ENCODE results near the gene ARHGAP9. TPM values are rescaled to one million over a fixed set of nuclear protein-coding genes. Genes with fewer than 3 reads are reported as not detected.

The ARHGAP9 gene
- total and polyA plus RNA-seq, 2 of the 8 experiments (the other 6 are each of a cell fraction or from before 2014, with no cell fraction given), result 3.2 to 6.0 TPM

DNA sequence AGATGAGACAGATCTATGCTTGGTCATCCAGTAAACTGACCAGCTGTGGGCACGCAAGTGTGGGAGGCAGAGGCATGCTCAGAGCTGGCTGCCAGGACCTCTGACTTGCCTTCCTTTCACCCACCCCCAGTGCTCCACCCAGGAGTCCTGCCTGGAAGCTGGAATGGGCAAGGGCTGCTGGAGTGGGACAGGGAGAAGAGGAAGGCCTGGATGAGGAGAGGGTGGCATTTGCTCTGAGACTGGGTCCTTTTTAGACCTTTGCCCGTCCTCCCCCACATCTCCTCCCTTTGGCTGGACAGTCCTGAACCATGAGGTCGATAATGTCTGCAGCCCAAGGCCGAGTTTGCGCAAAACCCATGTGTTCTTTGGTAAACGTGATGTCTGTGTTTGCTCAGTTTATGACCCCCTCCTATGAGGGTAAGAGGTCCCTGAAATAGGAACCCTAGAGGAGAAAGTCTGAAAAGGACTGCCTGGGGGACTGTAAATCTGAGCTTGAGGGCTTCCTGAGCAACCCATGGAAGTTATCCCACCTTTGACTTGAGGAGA lies 28.4 kb downstream of the ARHGAP9 start:
- H3K4me2 ChIP-seq (ENCODE audit: insufficient read depth in 1 of 2, low read depth in 2 of 2, low read length in 2 of 2), result no peak overlapping the region

More for the DNA sequence above, 28.4 kb downstream of the ARHGAP9 start:
- Histone ChIP-seq H3K23ac (ENCODE audit: insufficient read length) (no peak overlapping the region), H2BK5ac (ENCODE audit: low read depth, low read length) (no peak overlapping the region), H4K20me1 (replicated peaks in 1 of 2; ENCODE audit: control insufficient read depth in 1 of 2, insufficient read depth in 2 of 2, low read length in 2 of 2) (no peaks in the 10 kb centered on the region), H3K4me1 (replicated peaks in 1 of 4; ENCODE audit: control insufficient read depth in 3 of 4, insufficient read depth in 4 of 4, low read length in 3 of 4) (peaks cover 0 to 23% (median 13%) of the 10 kb centered on the region in 4 experiments; a peak in 6 of 7 replicates), H3K36me3 (ENCODE audit: control insufficient read depth in 2 of 4, insufficient read depth in 4 of 4, low read length in 3 of 4) (no peaks in the 10 kb centered on the region), H2BK120ac (replicated peaks; ENCODE audit: low read depth, low read length) (no peak overlapping the region), H3K9ac (replicated peaks in 1 of 4; ENCODE audit: extremely low read depth in 1 of 4, low read depth in 3 of 4, low read length in 3 of 4) (no peak overlapping the region), H2BK12ac (ENCODE audit: low read depth, low read length) (no peak overlapping the region; the same call in 1 of the 2 replicates), H3K27ac (ENCODE audit: low read depth, low read length) (no peak overlapping the region), H4K91ac (replicated peaks; ENCODE audit: insufficient read length, low read length) (no peak overlapping the region), H3K4me3 (ENCODE audit: extremely low read depth in 1 of 4, insufficient read depth in 2 of 4, low read depth in 3 of 4, low read length in 4 of 4) (no peak overlapping the region), H2BK15ac (ENCODE audit: low read length) (no peak overlapping the region), H3K9me3 (ENCODE audit: insufficient read depth in 2 of 2, low read depth in 1 of 2, low read length in 1 of 2) (no peaks in the 10 kb centered on the region), H4K5ac (ENCODE audit: insufficient read length, low read depth, low read length) (no peak overlapping the region), H2AFZ (ENCODE audit: low read length) (no peak overlapping the region), H3K23me2 (ENCODE audit: low read depth, low read length) (peaks cover 9% of the 10 kb centered on the region), H3K18ac (ENCODE audit: extremely low read depth, low read length) (no peak overlapping the region), H3K79me1 (ENCODE audit: low read depth, low read length) (no peaks in the 10 kb centered on the region), H3K79me2 (ENCODE audit: control insufficient read depth in 1 of 2, insufficient read depth in 2 of 2, low read length in 2 of 2) (no peaks in the 10 kb centered on the region; a peak in 1 of 4 replicates), H3K27me3 (replicated peaks in 1 of 4; ENCODE audit: control insufficient read depth in 3 of 4, extremely low read depth in 1 of 4, insufficient read depth in 3 of 4, low read length in 3 of 4) (no peaks in the 10 kb centered on the region), H2BK20ac (ENCODE audit: low read length) (no peak overlapping the region), H4K8ac (ENCODE audit: extremely low read depth, insufficient read depth, low read length) (no peak overlapping the region), H2AK5ac (ENCODE audit: low read depth, low read length) (no peak overlapping the region), H3K56ac (replicated peaks; ENCODE audit: insufficient read length, low read depth, low read length) (no peak overlapping the region), H3K14ac (ENCODE audit: insufficient read length) (no peak overlapping the region), H3K4ac (replicated peaks; ENCODE audit: insufficient read length, low read depth, low read length) (no peak overlapping the region)
- ChIA-PET CTCF (ENCODE audit: partially characterized antibody) (interaction anchor here (0.5 to 18.5 kb wide), 27 partner anchors 8 to 386 kb away, joined by 3 to 478 read pairs (median 9); partner anchors contain the start of genes ARHGAP9, GLI1, INHBC and MARS1), POLR2A (ENCODE audit: partially characterized antibody) (interaction anchor here (5.1 to 11.2 kb wide), 2 partner anchors 19 to 109 kb away, joined by 31 to 168 read pairs; partner anchors contain the start of genes INHBC and R3HDM2)
- DNase-seq (ENCODE audit: low read depth in 1 of 2, low spot score in 2 of 2) (no peak), FAIRE-seq (no peak)
- no peak for TF ChIP-seq HDAC2 (IDR thresholded peaks at IDR 0.05; ENCODE audit: borderline replicate concordance in 1 of 2, low read depth in 2 of 2, low read length in 2 of 2)
- TF ChIP-seq, protein P1, sequence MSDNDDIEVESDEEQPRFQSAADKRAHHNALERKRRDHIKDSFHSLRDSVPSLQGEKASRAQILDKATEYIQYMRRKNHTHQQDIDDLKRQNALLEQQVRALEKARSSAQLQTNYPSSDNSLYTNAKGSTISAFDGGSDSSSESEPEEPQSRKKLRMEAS (IDR thresholded peaks at IDR 0.05), result no peak
- WGBS, 2 experiments (ENCODE audit: extremely low coverage in 1 of 2, insufficient coverage in 1 of 2, insufficient read length in 1 of 2, insufficient replicate concordance in 2 of 2, low coverage in 1 of 2, low lambda C conversion rate in 2 of 2, missing lambda C conversion rate in 1 of 2), result 91% methylated on average over 6 of the region's 6 CpGs; no CpG with 5 or more reads in 1 of the 2 experiments

Data from H1 (cell line).